ENCODE measurements around the gene NLGN1. TPM values are rescaled to one million over a fixed set of nuclear protein-coding genes. Genes with fewer than 3 reads are reported as not detected.
"Not testable (repeated sequence)": the region's sequence is repeated elsewhere in the genome, so short reads cannot be mapped to it uniquely, and the experiment has no call there.

NLGN1 gene
- total RNA-seq, 1 experiment from 2014 or later = 0.85 TPM

DNA sequence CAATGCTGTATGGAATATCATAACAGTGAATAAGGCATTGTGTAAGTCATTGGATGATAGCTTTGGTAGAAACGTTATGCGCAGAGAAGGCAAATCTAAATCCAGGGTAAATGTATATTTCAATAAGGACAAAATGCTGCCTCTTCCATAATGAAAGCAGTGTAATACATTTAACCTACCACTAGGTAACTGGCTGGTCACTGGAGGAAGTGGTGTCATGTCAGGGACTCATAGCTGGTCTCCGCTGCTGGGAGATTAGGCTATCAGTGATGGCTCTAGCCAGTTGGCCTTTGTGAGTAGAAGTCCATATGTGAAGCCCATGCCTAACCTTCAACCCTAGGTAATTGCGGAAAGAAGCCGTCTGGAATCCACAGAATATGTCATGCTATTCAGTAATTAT lies 140.9 kb downstream of the NLGN1 start:
- Histone ChIP-seq H3K27ac (ENCODE audit: low read length) (no peak overlapping the region), H3K4me3 (ENCODE audit: low read depth in 2 of 2, low read length in 2 of 2) (no peak overlapping the region), H3K9me3 (ENCODE audit: control insufficient read depth, insufficient read depth, low read depth, low read length) (no peaks in the 10 kb centered on the region), H3K36me3 (ENCODE audit: control insufficient read depth, insufficient read depth, low read length) (no peaks in the 10 kb centered on the region), H3K4me1 (ENCODE audit: control insufficient read depth, insufficient read depth, low read length) (no peaks in the 10 kb centered on the region), H3K27me3 (ENCODE audit: control insufficient read depth, insufficient read depth, low read length) (no peaks in the 10 kb centered on the region)
- no TSS peak for BruUV-seq (replicated peaks)
- CTCF ChIA-PET = no interaction called here
- DNase-seq (ENCODE audit: low read depth, low spot score) (no peak), ATAC-seq (no peak)
- in situ Hi-C loops (cut with HindIII; ENCODE audit: low pct_unique_long_range_greater_than_20kb, low sequenced_read_pairs) = no loop called here
- POLR2A ChIA-PET = no interaction called here
- TF ChIP-seq CTCF (IDR thresholded peaks at IDR 0.05) (no peak), TCF7L2 (IDR thresholded peaks at IDR 0.05; ENCODE audit: low read depth, low read length) (no peak), SIN3A (IDR thresholded peaks at IDR 0.05; ENCODE audit: borderline replicate concordance, insufficient read depth, low read depth, low read length) (no peak), POLR2AphosphoS5 (IDR thresholded peaks at IDR 0.05; ENCODE audit: low read depth, low read length) (no peak)
- TF ChIP-seq, protein P1, sequence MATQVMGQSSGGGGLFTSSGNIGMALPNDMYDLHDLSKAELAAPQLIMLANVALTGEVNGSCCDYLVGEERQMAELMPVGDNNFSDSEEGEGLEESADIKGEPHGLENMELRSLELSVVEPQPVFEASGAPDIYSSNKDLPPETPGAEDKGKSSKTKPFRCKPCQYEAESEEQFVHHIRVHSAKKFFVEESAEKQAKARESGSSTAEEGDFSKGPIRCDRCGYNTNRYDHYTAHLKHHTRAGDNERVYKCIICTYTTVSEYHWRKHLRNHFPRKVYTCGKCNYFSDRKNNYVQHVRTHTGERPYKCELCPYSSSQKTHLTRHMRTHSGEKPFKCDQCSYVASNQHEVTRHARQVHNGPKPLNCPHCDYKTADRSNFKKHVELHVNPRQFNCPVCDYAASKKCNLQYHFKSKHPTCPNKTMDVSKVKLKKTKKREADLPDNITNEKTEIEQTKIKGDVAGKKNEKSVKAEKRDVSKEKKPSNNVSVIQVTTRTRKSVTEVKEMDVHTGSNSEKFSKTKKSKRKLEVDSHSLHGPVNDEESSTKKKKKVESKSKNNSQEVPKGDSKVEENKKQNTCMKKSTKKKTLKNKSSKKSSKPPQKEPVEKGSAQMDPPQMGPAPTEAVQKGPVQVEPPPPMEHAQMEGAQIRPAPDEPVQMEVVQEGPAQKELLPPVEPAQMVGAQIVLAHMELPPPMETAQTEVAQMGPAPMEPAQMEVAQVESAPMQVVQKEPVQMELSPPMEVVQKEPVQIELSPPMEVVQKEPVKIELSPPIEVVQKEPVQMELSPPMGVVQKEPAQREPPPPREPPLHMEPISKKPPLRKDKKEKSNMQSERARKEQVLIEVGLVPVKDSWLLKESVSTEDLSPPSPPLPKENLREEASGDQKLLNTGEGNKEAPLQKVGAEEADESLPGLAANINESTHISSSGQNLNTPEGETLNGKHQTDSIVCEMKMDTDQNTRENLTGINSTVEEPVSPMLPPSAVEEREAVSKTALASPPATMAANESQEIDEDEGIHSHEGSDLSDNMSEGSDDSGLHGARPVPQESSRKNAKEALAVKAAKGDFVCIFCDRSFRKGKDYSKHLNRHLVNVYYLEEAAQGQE (IDR thresholded peaks at IDR 0.05; ENCODE audit: insufficient read depth in 1 of 2, low read depth in 2 of 2, low read length in 1 of 2) = no peak
- intact Hi-C loops (cut with micrococcal nuclease; ENCODE audit: unreplicated experiment) = no loop called here

- in situ Hi-C loops (cut with HindIII; ENCODE audit: low pct_unique_long_range_greater_than_20kb, low sequenced_read_pairs); BruUV-seq (replicated peaks); H3K36me3 ChIP-seq (ENCODE audit: control insufficient read depth, insufficient read depth, low read length); H3K27me3 ChIP-seq (ENCODE audit: control insufficient read depth, insufficient read depth, low read length); H3K9me3 ChIP-seq (ENCODE audit: control insufficient read depth, insufficient read depth, low read depth, low read length); CTCF ChIA-PET; DNase-seq (ENCODE audit: low read depth, low spot score); H3K4me3 ChIP-seq (ENCODE audit: low read depth in 2 of 2, low read length in 2 of 2); ATAC-seq; POLR2A ChIA-PET; H3K4me1 ChIP-seq (ENCODE audit: control insufficient read depth, insufficient read depth, low read length); H3K27ac ChIP-seq (ENCODE audit: low read length); intact Hi-C loops (cut with micrococcal nuclease; ENCODE audit: unreplicated experiment): not testable (repeated sequence)
These were observed 148.0 kb downstream of the NLGN1 start for GRCh38 chr3:173545590-173545989.

GRCh38 chr3:173547070-173547469 lies 149.5 kb downstream of the NLGN1 start:
- no peaks in the 10 kb centered on the region for H3K36me3 ChIP-seq (ENCODE audit: control insufficient read depth, insufficient read depth, low read length)
- ATAC-seq (no peak), DNase-seq (ENCODE audit: low read depth, low spot score) (no peak)
- ChIA-PET POLR2A (no interaction called here), CTCF (no interaction called here)
- H3K27ac ChIP-seq (ENCODE audit: low read length) = no peak overlapping the region
- no peaks in the 10 kb centered on the region; the same call in 1 of the 2 replicates for H3K9me3 ChIP-seq (ENCODE audit: control insufficient read depth, insufficient read depth, low read depth, low read length)
- BruUV-seq (replicated peaks) = no TSS peak
- no peak overlapping the region for H3K4me3 ChIP-seq (ENCODE audit: low read depth in 2 of 2, low read length in 2 of 2)
- in situ Hi-C loops (cut with HindIII; ENCODE audit: low pct_unique_long_range_greater_than_20kb, low sequenced_read_pairs) = no loop called here
- TF ChIP-seq, protein P1 (IDR thresholded peaks at IDR 0.05; ENCODE audit: insufficient read depth in 1 of 2, low read depth in 2 of 2, low read length in 1 of 2) = no peak
- TF ChIP-seq POLR2AphosphoS5 (IDR thresholded peaks at IDR 0.05; ENCODE audit: low read depth, low read length) (no peak), SIN3A (IDR thresholded peaks at IDR 0.05; ENCODE audit: borderline replicate concordance, insufficient read depth, low read depth, low read length) (no peak), CTCF (IDR thresholded peaks at IDR 0.05) (no peak), TCF7L2 (IDR thresholded peaks at IDR 0.05; ENCODE audit: low read depth, low read length) (no peak)
- H3K4me1 ChIP-seq (ENCODE audit: control insufficient read depth, insufficient read depth, low read length) = no peaks in the 10 kb centered on the region
- intact Hi-C loops (cut with micrococcal nuclease; ENCODE audit: unreplicated experiment) = no loop called here
- no peaks in the 10 kb centered on the region for H3K27me3 ChIP-seq (ENCODE audit: control insufficient read depth, insufficient read depth, low read length)

Measured in Panc1 (cell line).